ENCODE measurements around the gene SARDH.

DNA sequence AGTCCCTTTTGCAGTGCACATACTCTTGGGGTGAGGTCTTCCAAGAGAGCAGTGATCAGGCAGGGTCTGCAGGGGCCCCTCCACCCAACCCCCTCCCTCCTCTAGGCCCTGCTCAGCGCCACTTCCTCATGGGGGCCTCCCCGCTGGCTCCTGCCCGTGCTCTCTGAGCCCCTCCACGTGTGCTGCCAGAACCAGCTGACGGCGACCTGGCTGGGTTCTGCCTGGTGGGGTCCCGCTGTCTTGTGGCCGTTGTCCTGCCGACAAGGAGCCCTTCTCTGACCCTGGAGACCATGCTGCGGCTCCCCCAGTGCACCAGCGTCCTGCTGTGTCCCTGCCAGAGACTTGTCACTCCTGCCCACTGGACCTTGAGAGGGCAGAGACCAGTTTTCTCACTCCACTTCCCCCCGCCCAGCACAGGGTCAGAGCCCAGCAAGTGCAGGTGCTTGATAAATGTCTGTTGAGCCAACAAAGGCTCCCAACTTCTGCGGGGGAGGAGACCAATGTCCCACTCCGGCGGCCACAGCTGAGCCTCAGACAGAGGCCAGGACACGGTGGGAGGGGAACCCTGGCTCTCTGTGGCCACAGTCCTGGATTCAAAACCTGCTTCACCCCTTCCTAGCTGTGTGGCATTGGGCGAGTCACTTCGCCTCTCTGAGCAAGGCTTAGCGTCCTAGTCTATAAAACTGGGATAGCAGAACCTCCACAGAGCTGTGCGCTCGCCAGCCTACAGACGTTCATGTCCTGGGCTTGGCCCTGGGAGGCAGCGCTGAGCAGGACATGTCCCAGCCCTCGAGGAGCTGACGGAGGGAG, 24.8 kb downstream of the SARDH start:
- no peak for TF ChIP-seq POLR2A (IDR thresholded peaks at IDR 0.05)
- TF ChIP-seq, protein P1, sequence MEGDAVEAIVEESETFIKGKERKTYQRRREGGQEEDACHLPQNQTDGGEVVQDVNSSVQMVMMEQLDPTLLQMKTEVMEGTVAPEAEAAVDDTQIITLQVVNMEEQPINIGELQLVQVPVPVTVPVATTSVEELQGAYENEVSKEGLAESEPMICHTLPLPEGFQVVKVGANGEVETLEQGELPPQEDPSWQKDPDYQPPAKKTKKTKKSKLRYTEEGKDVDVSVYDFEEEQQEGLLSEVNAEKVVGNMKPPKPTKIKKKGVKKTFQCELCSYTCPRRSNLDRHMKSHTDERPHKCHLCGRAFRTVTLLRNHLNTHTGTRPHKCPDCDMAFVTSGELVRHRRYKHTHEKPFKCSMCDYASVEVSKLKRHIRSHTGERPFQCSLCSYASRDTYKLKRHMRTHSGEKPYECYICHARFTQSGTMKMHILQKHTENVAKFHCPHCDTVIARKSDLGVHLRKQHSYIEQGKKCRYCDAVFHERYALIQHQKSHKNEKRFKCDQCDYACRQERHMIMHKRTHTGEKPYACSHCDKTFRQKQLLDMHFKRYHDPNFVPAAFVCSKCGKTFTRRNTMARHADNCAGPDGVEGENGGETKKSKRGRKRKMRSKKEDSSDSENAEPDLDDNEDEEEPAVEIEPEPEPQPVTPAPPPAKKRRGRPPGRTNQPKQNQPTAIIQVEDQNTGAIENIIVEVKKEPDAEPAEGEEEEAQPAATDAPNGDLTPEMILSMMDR (IDR thresholded peaks at IDR 0.05 in 4 of 5, conservative IDR thresholded peaks at IDR 0.05 in 1 of 5), result no peak
